HG03521 (cell line): ENCODE data around the gene EPOP.

ENCODE experiments used
- ATAC-seq: cut with Tn5 transposase; IDR thresholded peaks from one replicate; pipeline ENCODE4 v1.9.1; 2021; ENCODE audit warnings: mild to moderate bottlenecking, moderate library complexity; ENCODE audit not compliant: unreplicated experiment

Gene EPOP

GRCh38 chr17:38706505-38707216 is 31.9 kb upstream of the EPOP start:
- ATAC-seq, result no peak

GRCh38 chr17:38705803-38706504 is 31.2 kb upstream of the EPOP start:
- ATAC-seq, result no peak

GRCh38 chr17:38705523-38705802 is 30.7 kb upstream of the EPOP start:
- no peak for ATAC-seq

- no peak for ATAC-seq
These were observed 30.1 kb upstream of the EPOP start, which contains the start of gene MLLT6 for GRCh38 chr17:38704606-38705522. MLLT6 (plus strand) TSS chr17:38705273; CDS start chr17:38705633, 360 bp downstream.

- no peak for ATAC-seq
These were observed 29.2 kb upstream of the EPOP start for GRCh38 chr17:38703742-38704605.

GRCh38 chr17:38702916-38703741 is 28.4 kb upstream of the EPOP start:
- no peak for ATAC-seq

GRCh38 chr17:38702166-38702915 is 27.6 kb upstream of the EPOP start:
- ATAC-seq, result no peak

GRCh38 chr17:38701504-38702165 is 26.9 kb upstream of the EPOP start:
- no peak for ATAC-seq

GRCh38 chr17:38698760-38699159 is 24.0 kb upstream of the EPOP start:
- ATAC-seq, result no peak

- ATAC-seq, result no peak
These were observed 22.5 kb upstream of the EPOP start for GRCh38 chr17:38697061-38697820.

- no peak for ATAC-seq
These were observed 19.1 kb upstream of the EPOP start for GRCh38 chr17:38693700-38694329.

- ATAC-seq, result no peak
These were observed 16.4 kb upstream of the EPOP start for GRCh38 chr17:38691154-38691553.

GRCh38 chr17:38690386-38690785 is 15.6 kb upstream of the EPOP start:
- no peak for ATAC-seq

- ATAC-seq, result no peak
These were observed 12.5 kb upstream of the EPOP start for GRCh38 chr17:38687286-38687685.

- no peak for ATAC-seq
These were observed 10.7 kb upstream of the EPOP start for GRCh38 chr17:38685491-38685890.

- ATAC-seq, result no peak
These were observed 6.3 kb upstream of the EPOP start for GRCh38 chr17:38681096-38681495.

- no peak for ATAC-seq
These were observed 3.1 kb upstream of the EPOP start for GRCh38 chr17:38677819-38678218.
